Measurements from ENCODE around the gene FRAT1. TPM values are rescaled to one million over a fixed set of nuclear protein-coding genes. Genes with fewer than 3 reads are reported as not detected.
A peak's percentile ranks its signal among the peaks of the same experiment; 100 is the strongest.
"Not testable (repeated sequence)": the region's sequence is repeated elsewhere in the genome, so short reads cannot be mapped to it uniquely, and the experiment has no call there.

FRAT1 gene
- total and polyA plus RNA-seq, 2 of the 13 experiments (the other 11 are each of a cell fraction or from before 2014, with no cell fraction given): 1.7 to 2.3 TPM

DNA sequence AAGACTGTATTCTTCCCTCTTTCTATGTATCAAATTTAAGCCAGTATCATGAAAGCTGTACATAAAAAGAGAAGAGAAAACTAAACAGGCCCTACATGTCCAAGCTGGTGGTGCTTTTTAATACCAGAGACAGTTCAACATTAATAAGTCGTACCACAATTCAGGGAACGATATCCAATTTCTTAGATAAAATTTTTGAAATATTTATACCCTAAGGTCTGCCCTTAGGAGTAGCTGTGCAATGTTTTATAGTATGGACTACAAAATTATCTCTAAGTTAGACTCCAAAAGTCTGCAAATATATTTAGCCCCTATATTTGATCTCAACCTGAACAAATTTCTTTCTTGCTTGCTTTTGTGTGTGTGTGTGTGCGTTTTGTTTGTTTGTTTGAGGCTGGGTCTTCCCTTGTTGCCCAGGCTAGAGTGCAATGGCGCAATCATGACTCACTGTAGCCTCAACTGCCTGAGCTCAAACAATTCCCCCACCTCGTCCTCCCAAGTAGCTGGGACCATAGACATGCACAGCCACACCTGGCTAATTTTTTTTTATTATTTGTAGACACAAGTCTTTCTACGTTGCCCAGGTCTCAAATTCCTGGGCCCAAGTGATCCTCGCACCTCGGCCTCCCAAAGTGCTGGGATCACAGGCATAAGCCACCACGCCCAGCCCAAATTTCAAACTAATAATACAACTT is 39.8 kb upstream of the FRAT1 start (continued):
- TF ChIP-seq, protein P1, sequence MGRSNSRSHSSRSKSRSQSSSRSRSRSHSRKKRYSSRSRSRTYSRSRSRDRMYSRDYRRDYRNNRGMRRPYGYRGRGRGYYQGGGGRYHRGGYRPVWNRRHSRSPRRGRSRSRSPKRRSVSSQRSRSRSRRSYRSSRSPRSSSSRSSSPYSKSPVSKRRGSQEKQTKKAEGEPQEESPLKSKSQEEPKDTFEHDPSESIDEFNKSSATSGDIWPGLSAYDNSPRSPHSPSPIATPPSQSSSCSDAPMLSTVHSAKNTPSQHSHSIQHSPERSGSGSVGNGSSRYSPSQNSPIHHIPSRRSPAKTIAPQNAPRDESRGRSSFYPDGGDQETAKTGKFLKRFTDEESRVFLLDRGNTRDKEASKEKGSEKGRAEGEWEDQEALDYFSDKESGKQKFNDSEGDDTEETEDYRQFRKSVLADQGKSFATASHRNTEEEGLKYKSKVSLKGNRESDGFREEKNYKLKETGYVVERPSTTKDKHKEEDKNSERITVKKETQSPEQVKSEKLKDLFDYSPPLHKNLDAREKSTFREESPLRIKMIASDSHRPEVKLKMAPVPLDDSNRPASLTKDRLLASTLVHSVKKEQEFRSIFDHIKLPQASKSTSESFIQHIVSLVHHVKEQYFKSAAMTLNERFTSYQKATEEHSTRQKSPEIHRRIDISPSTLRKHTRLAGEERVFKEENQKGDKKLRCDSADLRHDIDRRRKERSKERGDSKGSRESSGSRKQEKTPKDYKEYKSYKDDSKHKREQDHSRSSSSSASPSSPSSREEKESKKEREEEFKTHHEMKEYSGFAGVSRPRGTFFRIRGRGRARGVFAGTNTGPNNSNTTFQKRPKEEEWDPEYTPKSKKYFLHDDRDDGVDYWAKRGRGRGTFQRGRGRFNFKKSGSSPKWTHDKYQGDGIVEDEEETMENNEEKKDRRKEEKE (IDR thresholded peaks at IDR 0.05): no peak
- TF ChIP-seq, protein P2, sequence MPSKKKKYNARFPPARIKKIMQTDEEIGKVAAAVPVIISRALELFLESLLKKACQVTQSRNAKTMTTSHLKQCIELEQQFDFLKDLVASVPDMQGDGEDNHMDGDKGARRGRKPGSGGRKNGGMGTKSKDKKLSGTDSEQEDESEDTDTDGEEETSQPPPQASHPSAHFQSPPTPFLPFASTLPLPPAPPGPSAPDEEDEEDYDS (CRISPR knock-in tag; IDR thresholded peaks at IDR 0.05): no peak
- TF ChIP-seq KLF16 (CRISPR knock-in tag; IDR thresholded peaks at IDR 0.05) (no peak), ZNF317 (CRISPR knock-in tag; IDR thresholded peaks at IDR 0.05) (no peak), NFATC3 (CRISPR knock-in tag; IDR thresholded peaks at IDR 0.05) (no peak)
- TF ChIP-seq, protein P3, sequence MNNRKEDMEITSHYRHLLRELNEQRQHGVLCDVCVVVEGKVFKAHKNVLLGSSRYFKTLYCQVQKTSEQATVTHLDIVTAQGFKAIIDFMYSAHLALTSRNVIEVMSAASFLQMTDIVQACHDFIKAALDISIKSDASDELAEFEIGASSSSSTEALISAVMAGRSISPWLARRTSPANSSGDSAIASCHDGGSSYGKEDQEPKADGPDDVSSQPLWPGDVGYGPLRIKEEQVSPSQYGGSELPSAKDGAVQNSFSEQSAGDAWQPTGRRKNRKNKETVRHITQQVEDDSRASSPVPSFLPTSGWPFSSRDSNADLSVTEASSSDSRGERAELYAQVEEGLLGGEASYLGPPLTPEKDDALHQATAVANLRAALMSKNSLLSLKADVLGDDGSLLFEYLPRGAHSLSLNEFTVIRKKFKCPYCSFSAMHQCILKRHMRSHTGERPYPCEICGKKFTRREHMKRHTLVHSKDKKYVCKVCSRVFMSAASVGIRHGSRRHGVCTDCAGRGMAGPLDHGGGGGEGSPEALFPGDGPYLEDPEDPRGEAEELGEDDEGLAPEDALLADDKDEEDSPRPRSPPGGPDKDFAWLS (CRISPR knock-in tag; IDR thresholded peaks at IDR 0.05; ENCODE audit: borderline replicate concordance): no peak

DNA sequence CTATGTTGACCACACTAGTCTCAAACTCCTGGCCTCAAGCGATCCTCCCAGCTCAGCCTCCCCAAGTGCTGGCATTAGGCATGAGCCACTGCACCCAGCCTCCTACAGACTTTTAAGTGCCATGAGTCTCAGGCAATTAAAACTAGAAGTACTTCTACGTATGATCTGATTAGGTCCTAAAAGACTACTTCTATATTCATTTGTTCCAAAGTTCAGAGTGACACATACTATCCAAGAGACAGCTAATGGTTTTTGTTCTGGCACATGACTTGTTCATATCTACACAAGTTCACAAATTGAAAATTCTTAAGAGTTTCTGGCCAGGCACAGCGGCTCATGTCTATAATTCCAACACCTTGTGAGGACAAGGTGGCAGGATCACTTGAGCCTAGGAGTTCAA is 38.3 kb upstream of the FRAT1 start:
- no peak overlapping the region for H2AFZ ChIP-seq (ENCODE audit: low read length)
- no TSS peak for BruUV-seq (replicated peaks)
- H3K4me3 ChIP-seq (replicated peaks in 1 of 3; ENCODE audit: insufficient read depth in 1 of 3, low read depth in 2 of 3, low read length in 3 of 3): no peak overlapping the region
- H3K9ac ChIP-seq (ENCODE audit: insufficient read depth, low read depth, low read length): no peak overlapping the region
- TF ChIP-seq SRSF1 (optimal IDR thresholded peaks at IDR 0.05; ENCODE audit: low read depth, low read length) (no peak), ZNF7 (CRISPR knock-in tag; IDR thresholded peaks at IDR 0.05) (peak; percentile 78)
- H3K27ac ChIP-seq (ENCODE audit: extremely low read length, insufficient read depth, low read length): no peak overlapping the region
- POLR2A ChIA-PET: no interaction called here
- CTCF ChIA-PET (ENCODE audit: low intra/inter-chr PET ratio, low total read pairs): no interaction called here
- no peaks in the 10 kb centered on the region for H3K27me3 ChIP-seq (ENCODE audit: control insufficient read depth in 1 of 2, insufficient read depth in 2 of 2, low read length in 2 of 2)
- FAIRE-seq (no peak), DNase-seq (ENCODE audit: low spot score) (no peak), ATAC-seq (no peak)
- peaks cover 5% of the 10 kb centered on the region for H3K79me2 ChIP-seq (ENCODE audit: insufficient read depth, low read length)
- no peaks in the 10 kb centered on the region for H4K20me1 ChIP-seq (ENCODE audit: insufficient read depth, low read length)
- in situ Hi-C loops (cut with HindIII; ENCODE audit: extremely low pct_ligation_motif_present, low pct_unique_long_range_greater_than_20kb): no loop called here
- no peaks in the 10 kb centered on the region for H3K9me3 ChIP-seq (ENCODE audit: low read length)
- no peak overlapping the region for H3K4me2 ChIP-seq (ENCODE audit: low read depth, low read length)
- H3K4me1 ChIP-seq (ENCODE audit: insufficient read depth, low read length): peaks cover 29% of the 10 kb centered on the region
- intact Hi-C loops (cut with micrococcal nuclease; ENCODE audit: unreplicated experiment): no loop called here
- WGBS (ENCODE audit: low lambda C conversion rate): 85% methylated on average over 3 of the region's 3 CpGs
- H3K36me3 ChIP-seq (replicated peaks in 1 of 2; ENCODE audit: control insufficient read depth in 1 of 2, insufficient read depth in 2 of 2, low read length in 2 of 2): no peaks in the 10 kb centered on the region

DNA sequence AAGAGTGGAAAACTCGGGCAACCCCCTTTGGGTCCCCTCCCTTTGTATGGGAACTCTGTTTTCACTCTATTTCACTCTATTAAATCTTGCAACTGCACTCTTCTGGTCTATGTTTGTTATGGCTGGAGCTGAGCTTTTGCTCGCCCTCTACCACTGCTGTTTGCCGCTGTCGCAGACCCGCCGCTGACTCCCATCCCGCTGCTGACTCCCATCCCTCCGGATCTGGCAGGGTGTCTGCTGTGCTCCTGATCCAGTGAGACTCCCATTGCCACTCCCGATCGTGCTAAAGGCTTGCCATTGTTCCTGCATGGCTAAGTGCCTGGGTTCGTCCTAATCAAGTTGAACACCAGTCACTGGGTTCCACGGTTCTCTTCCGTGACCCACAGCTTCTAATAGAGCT is 29.0 kb upstream of the FRAT1 start:
- CTCF ChIA-PET (ENCODE audit: low intra/inter-chr PET ratio, low total read pairs); H3K4me2 ChIP-seq (ENCODE audit: low read depth, low read length); ATAC-seq; FAIRE-seq; H3K4me3 ChIP-seq (replicated peaks in 1 of 3; ENCODE audit: insufficient read depth in 1 of 3, low read depth in 2 of 3, low read length in 3 of 3); H3K27me3 ChIP-seq (ENCODE audit: control insufficient read depth in 1 of 2, insufficient read depth in 2 of 2, low read length in 2 of 2); H3K9ac ChIP-seq (ENCODE audit: insufficient read depth, low read depth, low read length); H4K20me1 ChIP-seq (ENCODE audit: insufficient read depth, low read length); POLR2A ChIA-PET; H3K79me2 ChIP-seq (ENCODE audit: insufficient read depth, low read length); H3K9me3 ChIP-seq (ENCODE audit: low read length); DNase-seq (ENCODE audit: low spot score); BruUV-seq (replicated peaks); H2AFZ ChIP-seq (ENCODE audit: low read length); H3K27ac ChIP-seq (ENCODE audit: extremely low read length, insufficient read depth, low read length); H3K36me3 ChIP-seq (replicated peaks in 1 of 2; ENCODE audit: control insufficient read depth in 1 of 2, insufficient read depth in 2 of 2, low read length in 2 of 2): not testable (repeated sequence)
- in situ Hi-C loops (cut with HindIII; ENCODE audit: extremely low pct_ligation_motif_present, low pct_unique_long_range_greater_than_20kb): loop anchor here (5.0 kb wide), 1 partner anchor 42 kb away; the partner anchor contains the start of gene FRAT2
- 99% methylated on average over 11 of the region's 13 CpGs for WGBS (ENCODE audit: low lambda C conversion rate)
- H3K4me1 ChIP-seq (ENCODE audit: insufficient read depth, low read length): peaks cover 27% of the 10 kb centered on the region
- intact Hi-C loops (cut with micrococcal nuclease; ENCODE audit: unreplicated experiment): loop anchor here (5.0 kb wide), 1 partner anchor 112 kb away; the partner anchor contains the start of gene RRP12

Measured in HepG2 (cell line).